ENCODE results near the gene PRAME.
"Not testable (repeated sequence)": the region's sequence is repeated elsewhere in the genome, so short reads cannot be mapped to it uniquely, and the experiment has no call there.

Gene PRAME

GRCh38 chr22:22521631-22522030 lies 37.4 kb downstream of the PRAME start:
- no peak for DNase-seq (ENCODE audit: low spot score)

GRCh38 chr22:22520667-22521602 lies 38.1 kb downstream of the PRAME start:
- DNase-seq (ENCODE audit: low spot score), result no peak

- no peak for DNase-seq (ENCODE audit: low spot score)
These were observed 38.9 kb downstream of the PRAME start, which contains the start of gene ZNF280A for GRCh38 chr22:22520020-22520656. ZNF280A (minus strand) TSS chr22:22520270; CDS start chr22:22515630, 4,640 bp downstream.

GRCh38 chr22:22519591-22519990 lies 39.5 kb downstream of the PRAME start:
- no peak for DNase-seq (ENCODE audit: low spot score)

GRCh38 chr22:22516992-22517391 lies 42.1 kb downstream of the PRAME start:
- no peak for DNase-seq (ENCODE audit: low spot score)

GRCh38 chr22:22515890-22516289 lies 43.2 kb downstream of the PRAME start:
- no peak for DNase-seq (ENCODE audit: low spot score)

GRCh38 chr22:22514431-22514830 lies 44.6 kb downstream of the PRAME start:
- not testable (repeated sequence) for DNase-seq (ENCODE audit: low spot score)

- no peak for DNase-seq (ENCODE audit: low spot score)
These were observed 45.4 kb downstream of the PRAME start for GRCh38 chr22:22513619-22514018.

- no peak for DNase-seq (ENCODE audit: low spot score)
These were observed 46.1 kb downstream of the PRAME start for GRCh38 chr22:22512951-22513350.

GRCh38 chr22:22510833-22511232 lies 48.2 kb downstream of the PRAME start:
- DNase-seq (ENCODE audit: low spot score), result not testable (repeated sequence)

GRCh38 chr22:22509912-22510311 lies 49.2 kb downstream of the PRAME start:
- DNase-seq (ENCODE audit: low spot score), result not testable (repeated sequence)

- peak; percentile 87 for DNase-seq (ENCODE audit: low spot score)
These were observed 50.5 kb downstream of the PRAME start, which contains the start of gene ZNF280B for GRCh38 chr22:22508274-22509176. ZNF280B (minus strand) TSS chr22:22508742; CDS start chr22:22489398, 19,344 bp downstream.

GRCh38 chr22:22507743-22508273 lies 51.3 kb downstream of the PRAME start:
- DNase-seq (ENCODE audit: low spot score), result peak; percentile 26

GRCh38 chr22:22506736-22507135 lies 52.3 kb downstream of the PRAME start:
- DNase-seq (ENCODE audit: low spot score), result no peak

GRCh38 chr22:22498267-22498666 lies 60.8 kb downstream of the PRAME start:
- no peak for DNase-seq (ENCODE audit: low spot score)

Measured in NAMALWA (cell line).